ENCODE data around the gene IL21R. TPM values are rescaled to one million over a fixed set of nuclear protein-coding genes. Genes with fewer than 3 reads are reported as not detected.
"Not testable (repeated sequence)": the region's sequence is repeated elsewhere in the genome, so short reads cannot be mapped to it uniquely, and the experiment has no call there.

The IL21R gene
- total RNA-seq, 1 experiment from 2014 or later, result not detected

DNA sequence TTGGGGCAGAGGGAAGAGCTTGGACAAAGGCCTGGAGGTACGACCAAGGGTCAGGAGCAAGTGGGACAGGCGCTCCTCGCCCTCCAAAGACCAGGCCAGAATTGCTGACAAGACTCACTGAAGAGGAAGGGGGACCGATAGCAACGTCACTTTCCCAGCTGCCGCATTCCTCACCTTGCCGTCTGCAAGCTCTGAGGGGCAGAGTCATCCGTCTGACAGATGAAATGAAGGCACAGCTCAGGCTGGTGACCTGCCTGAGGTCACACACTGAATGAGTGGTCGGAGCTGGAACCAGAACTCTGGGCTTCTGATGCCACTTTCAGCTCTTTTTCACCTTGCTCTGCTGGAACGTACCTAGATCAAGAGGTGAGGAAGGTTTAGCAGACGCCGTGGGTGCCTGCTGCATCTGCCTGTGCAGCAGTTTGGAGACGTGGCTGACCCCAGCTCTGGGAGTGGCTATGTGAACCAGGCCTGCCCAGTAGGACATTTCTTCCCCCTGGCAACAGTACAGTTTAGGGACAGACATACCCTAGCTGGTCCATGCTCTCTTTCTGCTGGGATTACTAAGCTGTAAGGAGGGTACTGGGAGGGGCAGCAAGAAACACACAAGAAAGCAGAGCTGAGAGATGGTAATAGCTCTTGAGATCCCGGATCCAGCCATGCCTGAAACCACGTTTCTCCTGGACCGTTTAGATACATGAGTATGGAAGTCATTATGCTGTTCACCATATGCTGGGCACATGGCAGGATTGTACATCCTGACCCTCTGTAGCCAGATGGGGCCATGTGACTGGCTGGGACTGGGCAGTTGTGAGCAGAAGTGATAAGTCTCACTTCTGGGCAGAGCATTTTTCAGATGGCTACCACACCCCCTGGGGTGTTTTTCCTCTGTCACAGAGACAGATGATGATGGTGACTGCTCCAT lies 50.9 kb downstream of the IL21R start:
- peaks cover 59% of the 10 kb centered on the region for H3K27me3 Mint-ChIP-seq (ENCODE audit: unreplicated experiment)
- no peak overlapping the region for H3K27ac Mint-ChIP-seq (ENCODE audit: unreplicated experiment)
- CTCF ChIA-PET, result interaction anchor here (0.6 kb wide), 3 partner anchors 89 to 113 kb away, joined by 3 to 4 read pairs (median 4); partner anchors contain the start of gene GTF3C1
- no TSS peak for BruUV-seq (replicated peaks)
- DNase-seq, result no peak
- H3K9me3 Mint-ChIP-seq (ENCODE audit: low read depth, unreplicated experiment), result no peaks in the 10 kb centered on the region
- TF ChIP-seq, protein P1, sequence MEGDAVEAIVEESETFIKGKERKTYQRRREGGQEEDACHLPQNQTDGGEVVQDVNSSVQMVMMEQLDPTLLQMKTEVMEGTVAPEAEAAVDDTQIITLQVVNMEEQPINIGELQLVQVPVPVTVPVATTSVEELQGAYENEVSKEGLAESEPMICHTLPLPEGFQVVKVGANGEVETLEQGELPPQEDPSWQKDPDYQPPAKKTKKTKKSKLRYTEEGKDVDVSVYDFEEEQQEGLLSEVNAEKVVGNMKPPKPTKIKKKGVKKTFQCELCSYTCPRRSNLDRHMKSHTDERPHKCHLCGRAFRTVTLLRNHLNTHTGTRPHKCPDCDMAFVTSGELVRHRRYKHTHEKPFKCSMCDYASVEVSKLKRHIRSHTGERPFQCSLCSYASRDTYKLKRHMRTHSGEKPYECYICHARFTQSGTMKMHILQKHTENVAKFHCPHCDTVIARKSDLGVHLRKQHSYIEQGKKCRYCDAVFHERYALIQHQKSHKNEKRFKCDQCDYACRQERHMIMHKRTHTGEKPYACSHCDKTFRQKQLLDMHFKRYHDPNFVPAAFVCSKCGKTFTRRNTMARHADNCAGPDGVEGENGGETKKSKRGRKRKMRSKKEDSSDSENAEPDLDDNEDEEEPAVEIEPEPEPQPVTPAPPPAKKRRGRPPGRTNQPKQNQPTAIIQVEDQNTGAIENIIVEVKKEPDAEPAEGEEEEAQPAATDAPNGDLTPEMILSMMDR (IDR thresholded peaks at IDR 0.05; ENCODE audit: unreplicated experiment), result no peak
- H3K36me3 Mint-ChIP-seq (ENCODE audit: insufficient read depth, unreplicated experiment), result peaks cover 6% of the 10 kb centered on the region
- no peak overlapping the region for H3K4me3 Mint-ChIP-seq (ENCODE audit: low read depth, unreplicated experiment)
- intact Hi-C loops (cut with micrococcal nuclease; ENCODE audit: unreplicated experiment), result loop anchor here (10.0 kb wide), 1 partner anchor 218 kb away; no protein-coding TSS in a partner anchor
- H3K4me1 Mint-ChIP-seq (ENCODE audit: low read depth, unreplicated experiment), result no peaks in the 10 kb centered on the region

DNA sequence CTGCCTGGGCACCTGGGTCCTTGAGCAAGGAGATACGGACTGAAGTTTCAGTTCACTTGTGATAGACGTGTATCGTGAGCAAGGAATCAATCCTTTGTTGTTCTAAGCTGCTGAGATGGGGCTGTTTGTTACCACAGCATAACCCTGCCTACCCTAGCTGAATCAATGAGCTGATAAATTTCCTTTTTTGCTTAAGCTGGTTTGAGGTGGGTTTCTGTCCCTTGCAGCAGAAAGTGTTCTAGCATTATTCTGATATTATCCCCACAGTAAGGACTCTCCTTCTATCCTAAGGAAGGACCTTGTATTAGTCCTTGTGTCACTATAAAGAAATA lies 51.5 kb downstream of the IL21R start:
- CTCF ChIA-PET, result interaction anchor here (0.6 kb wide), 1 partner anchor 96 kb away, joined by 4 read pairs; the partner anchor contains the start of gene GTF3C1
- Mint-ChIP-seq H3K36me3 (ENCODE audit: insufficient read depth, unreplicated experiment) (peaks cover 6% of the 10 kb centered on the region), H3K4me3 (ENCODE audit: low read depth, unreplicated experiment) (no peak overlapping the region), H3K9me3 (ENCODE audit: low read depth, unreplicated experiment) (no peaks in the 10 kb centered on the region), H3K27me3 (ENCODE audit: unreplicated experiment) (peaks cover 53% of the 10 kb centered on the region), H3K27ac (ENCODE audit: unreplicated experiment) (no peak overlapping the region), H3K4me1 (ENCODE audit: low read depth, unreplicated experiment) (no peaks in the 10 kb centered on the region)
- TF ChIP-seq, protein P1 (IDR thresholded peaks at IDR 0.05; ENCODE audit: unreplicated experiment), result no peak
- BruUV-seq (replicated peaks), result no TSS peak
- intact Hi-C loops (cut with micrococcal nuclease; ENCODE audit: unreplicated experiment), result loop anchor here (10.0 kb wide), 1 partner anchor 219 kb away; no protein-coding TSS in a partner anchor
- DNase-seq, result no peak

DNA sequence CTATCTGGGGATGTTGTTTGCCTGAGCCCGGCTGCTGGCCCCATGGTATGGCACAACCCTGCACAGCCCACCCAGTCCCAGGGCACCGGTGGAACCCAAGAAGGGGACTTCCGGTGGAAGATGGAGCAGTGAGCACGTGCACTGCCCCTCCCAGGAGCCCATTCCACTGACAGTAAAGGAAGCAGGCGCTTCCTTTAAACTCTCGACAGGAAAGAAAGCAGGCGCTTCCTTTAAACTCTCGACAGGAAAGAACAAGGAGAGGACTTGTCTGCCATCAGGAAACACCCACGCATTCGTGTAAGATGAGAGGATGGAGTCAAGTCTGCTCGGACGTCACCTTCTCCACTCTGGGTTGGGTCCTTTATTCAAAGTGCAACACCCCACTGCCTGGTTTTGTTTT lies 53.7 kb downstream of the IL21R start:
- BruUV-seq (replicated peaks), result no TSS peak
- H3K27ac Mint-ChIP-seq (ENCODE audit: unreplicated experiment), result no peak overlapping the region

DNA sequence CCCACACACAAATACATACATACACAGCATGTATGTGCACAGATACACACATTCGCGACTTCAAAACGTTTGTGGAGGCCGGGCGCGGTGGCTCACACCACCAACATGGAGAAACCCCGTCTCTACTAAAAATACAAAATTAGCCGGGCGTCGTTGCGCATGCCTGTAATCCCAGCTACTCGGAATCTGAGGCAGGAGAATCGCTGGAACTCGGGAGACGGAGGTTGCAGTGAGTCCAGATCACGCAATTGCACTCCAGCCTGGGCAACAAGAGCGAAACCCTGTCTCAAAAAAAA lies 55.6 kb downstream of the IL21R start:
- H3K4me3 Mint-ChIP-seq (ENCODE audit: low read depth, unreplicated experiment); H3K9me3 Mint-ChIP-seq (ENCODE audit: low read depth, unreplicated experiment); DNase-seq; BruUV-seq (replicated peaks); H3K4me1 Mint-ChIP-seq (ENCODE audit: low read depth, unreplicated experiment); CTCF ChIA-PET: not testable (repeated sequence)
- peak overlapping the region; percentile 19 for H3K27ac Mint-ChIP-seq (ENCODE audit: unreplicated experiment)
- peaks cover 20% of the 10 kb centered on the region for H3K36me3 Mint-ChIP-seq (ENCODE audit: insufficient read depth, unreplicated experiment)
- peaks cover 12% of the 10 kb centered on the region for H3K27me3 Mint-ChIP-seq (ENCODE audit: unreplicated experiment)
- intact Hi-C loops (cut with micrococcal nuclease; ENCODE audit: unreplicated experiment), result loop anchor here (1.0 to 10.0 kb wide), 5 partner anchors 80 to 1620 kb away; no protein-coding TSS in a partner anchor

More for the DNA sequence above, 53.7 kb downstream of the IL21R start:
- TF ChIP-seq, protein P1 (IDR thresholded peaks at IDR 0.05; ENCODE audit: unreplicated experiment), result no peak
- H3K9me3 Mint-ChIP-seq (ENCODE audit: low read depth, unreplicated experiment), result no peaks in the 10 kb centered on the region
- intact Hi-C loops (cut with micrococcal nuclease; ENCODE audit: unreplicated experiment), result loop anchor here (5.0 to 10.0 kb wide), 3 partner anchors 78 to 1618 kb away; no protein-coding TSS in a partner anchor
- H3K4me1 Mint-ChIP-seq (ENCODE audit: low read depth, unreplicated experiment), result no peaks in the 10 kb centered on the region
- peaks cover 30% of the 10 kb centered on the region for H3K27me3 Mint-ChIP-seq (ENCODE audit: unreplicated experiment)
- H3K36me3 Mint-ChIP-seq (ENCODE audit: insufficient read depth, unreplicated experiment), result peaks cover 12% of the 10 kb centered on the region
- CTCF ChIA-PET, result interaction anchor here (0.6 kb wide), 2 partner anchors 18 to 142 kb away, joined by 4 to 6 read pairs; no protein-coding TSS in a partner anchor
- no peak for DNase-seq
- no peak overlapping the region for H3K4me3 Mint-ChIP-seq (ENCODE audit: low read depth, unreplicated experiment)

All from Calu3 (cell line).